ENCODE results near the gene DHX8. TPM values are rescaled to one million over a fixed set of nuclear protein-coding genes. Genes with fewer than 3 reads are reported as not detected.
A peak's percentile ranks its signal among the peaks of the same experiment; 100 is the strongest.
"Not testable (repeated sequence)": the region's sequence is repeated elsewhere in the genome, so short reads cannot be mapped to it uniquely, and the experiment has no call there.

Gene DHX8
- total RNA-seq, 3 donors from 2014 or later = 41.0 to 54.7 (median 46.9) TPM

GRCh38 chr17:43456029-43456428, 27.7 kb upstream of the DHX8 start:
- no peaks in the 10 kb centered on the region for H3K9me3 ChIP-seq
- H3K36me3 ChIP-seq (ENCODE audit: low read depth) = no peaks in the 10 kb centered on the region
- DNase-seq (no peak), ATAC-seq (no peak)
- intact Hi-C loops (cut with DNase I, micrococcal nuclease) = no loop called here
- no peak for TF ChIP-seq CTCF (IDR thresholded peaks at IDR 0.05)
- H3K4me1 ChIP-seq (ENCODE audit: low read depth) = peaks cover 22% of the 10 kb centered on the region
- H3K4me3 ChIP-seq = no peak overlapping the region

- no peaks in the 10 kb centered on the region for H3K36me3 ChIP-seq (ENCODE audit: low read depth)
- H3K4me1 ChIP-seq (ENCODE audit: low read depth) = peaks cover 22% of the 10 kb centered on the region
- H3K4me3 ChIP-seq = no peak overlapping the region
- DNase-seq = peak in 1 of 3 donors; percentile 25
- H3K9me3 ChIP-seq = no peaks in the 10 kb centered on the region
- intact Hi-C loops (cut with DNase I, micrococcal nuclease) = no loop called here
- no peak for TF ChIP-seq CTCF (IDR thresholded peaks at IDR 0.05)
- ATAC-seq = peak; percentile 9
Observed at GRCh38 chr17:43456661-43457361, 27.0 kb upstream of the DHX8 start.

GRCh38 chr17:43457362-43457692, 26.4 kb upstream of the DHX8 start:
- ATAC-seq = no peak
- no peak for TF ChIP-seq CTCF (IDR thresholded peaks at IDR 0.05)
- H3K4me1 ChIP-seq (ENCODE audit: low read depth) = peaks cover 22% of the 10 kb centered on the region
- no peaks in the 10 kb centered on the region for H3K36me3 ChIP-seq (ENCODE audit: low read depth)
- H3K4me3 ChIP-seq = no peak overlapping the region
- intact Hi-C loops (cut with DNase I, micrococcal nuclease) = no loop called here
- DNase-seq = no peak
- no peaks in the 10 kb centered on the region for H3K9me3 ChIP-seq

- DNase-seq; H3K9me3 ChIP-seq; H3K36me3 ChIP-seq (ENCODE audit: low read depth); H3K4me3 ChIP-seq; ATAC-seq; intact Hi-C loops (cut with DNase I, micrococcal nuclease): not testable (repeated sequence)
- H3K4me1 ChIP-seq (ENCODE audit: low read depth) = peaks cover 19% of the 10 kb centered on the region
Observed at GRCh38 chr17:43459878-43460277, 23.9 kb upstream of the DHX8 start.

DNA sequence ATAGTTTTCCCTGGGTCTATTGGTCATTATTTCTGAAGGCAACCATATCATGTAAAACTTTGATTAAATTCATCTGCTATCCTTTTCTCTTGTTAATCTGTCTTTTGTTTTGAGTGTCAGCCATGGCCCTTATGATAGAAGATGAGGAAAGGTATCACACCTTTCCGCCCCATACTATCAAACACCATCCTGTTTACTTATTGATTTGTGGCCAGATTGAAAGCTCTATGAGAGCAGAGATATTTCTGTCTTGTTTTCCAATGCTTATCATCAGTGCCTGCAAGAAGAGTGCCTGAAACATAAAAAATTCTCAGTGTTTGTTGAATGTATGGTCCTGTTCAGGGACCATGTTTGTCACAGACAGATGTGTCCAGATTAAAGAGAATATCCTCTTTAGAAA, 22.6 kb upstream of the DHX8 start:
- TF ChIP-seq CTCF (IDR thresholded peaks at IDR 0.05) = no peak
- no peaks in the 10 kb centered on the region for H3K36me3 ChIP-seq (ENCODE audit: low read depth)
- H3K4me1 ChIP-seq (ENCODE audit: low read depth) = peaks cover 24% of the 10 kb centered on the region
- DNase-seq (no peak), ATAC-seq (no peak)
- H3K4me3 ChIP-seq = no peak overlapping the region
- intact Hi-C loops (cut with DNase I, micrococcal nuclease) = no loop called here
- H3K9me3 ChIP-seq = no peaks in the 10 kb centered on the region

GRCh38 chr17:43462569-43462968, 21.2 kb upstream of the DHX8 start:
- DNase-seq; ATAC-seq; intact Hi-C loops (cut with DNase I, micrococcal nuclease); H3K36me3 ChIP-seq (ENCODE audit: low read depth); H3K4me3 ChIP-seq; H3K9me3 ChIP-seq: not testable (repeated sequence)
- H3K4me1 ChIP-seq (ENCODE audit: low read depth) = peaks cover 20% of the 10 kb centered on the region

DNA sequence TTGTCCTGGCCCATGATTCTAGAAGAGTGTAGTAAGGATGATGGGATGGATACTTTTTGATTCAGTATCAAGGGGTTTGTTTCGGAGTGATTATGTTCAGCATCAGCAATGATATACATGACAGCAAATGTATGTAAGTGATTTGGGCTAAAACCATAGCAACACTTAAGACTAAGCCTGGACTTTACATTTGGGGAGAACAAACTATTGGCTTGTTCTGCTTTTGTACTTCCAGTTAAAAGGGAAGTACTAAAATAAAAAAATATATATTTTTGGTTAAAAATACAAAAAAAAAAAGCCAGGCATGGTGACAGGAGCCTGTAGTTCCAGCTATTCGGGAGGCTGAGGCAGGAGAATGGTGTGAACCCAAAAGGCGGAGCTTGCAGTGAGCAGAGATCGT, 20.5 kb upstream of the DHX8 start:
- intact Hi-C loops (cut with DNase I, micrococcal nuclease) = no loop called here
- Histone ChIP-seq H3K4me3 (no peak overlapping the region), H3K9me3 (no peaks in the 10 kb centered on the region), H3K4me1 (ENCODE audit: low read depth) (peaks cover 15% of the 10 kb centered on the region), H3K36me3 (ENCODE audit: low read depth) (no peaks in the 10 kb centered on the region)
- no peak for ATAC-seq
- no peak for DNase-seq
- no peak for TF ChIP-seq CTCF (IDR thresholded peaks at IDR 0.05)
